GM21619 (cell line): ENCODE results near the gene TLR10.
A peak's percentile ranks its signal among the peaks of the same experiment; 100 is the strongest.
"Not testable (repeated sequence)": the region's sequence is repeated elsewhere in the genome, so short reads cannot be mapped to it uniquely, and the experiment has no call there.

ENCODE experiments used
- ATAC-seq: cut with Tn5 transposase; IDR thresholded peaks from one replicate; pipeline ENCODE4 v1.9.1; 2021; ENCODE audit not compliant: unreplicated experiment

Gene TLR10

DNA sequence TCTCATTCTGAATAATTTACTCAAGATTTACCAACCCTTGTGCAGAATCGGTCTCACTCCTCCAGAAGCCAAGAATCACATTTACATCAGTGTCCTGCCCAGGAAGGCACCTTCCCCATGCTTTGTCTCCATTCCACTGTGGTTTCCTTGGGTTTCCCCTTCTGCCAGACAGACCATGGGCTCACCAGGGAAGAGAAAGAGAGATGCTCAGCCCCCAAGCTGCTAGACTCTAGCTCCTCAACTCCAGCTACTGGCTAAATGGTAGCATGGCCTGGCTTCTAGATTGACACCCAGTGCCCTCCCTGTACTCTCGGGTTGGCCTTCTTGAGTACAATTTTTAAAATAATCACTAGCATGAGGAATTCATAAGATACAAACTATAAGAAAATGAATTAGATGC is 12.9 kb downstream of the TLR10 start:
- ATAC-seq, result no peak

DNA sequence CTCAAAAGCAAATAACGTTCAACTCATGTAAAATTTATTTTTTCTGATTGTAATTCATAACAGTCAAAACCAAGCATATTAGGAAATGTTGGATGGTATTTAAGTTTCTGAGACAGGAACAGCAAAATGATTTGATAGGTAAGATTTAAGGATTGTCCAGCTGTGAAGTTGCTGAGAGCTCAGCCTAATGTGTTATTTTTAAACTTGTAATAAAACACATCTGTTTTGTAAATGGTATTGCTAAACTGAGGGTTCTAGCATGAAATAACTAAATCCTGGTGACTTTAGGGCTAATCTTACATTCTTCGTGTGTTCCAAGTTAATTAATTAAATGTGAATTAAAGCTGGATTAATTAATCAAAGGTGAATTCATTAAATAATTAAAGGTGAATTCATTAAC is 13.3 kb downstream of the TLR10 start:
- no peak for ATAC-seq

DNA sequence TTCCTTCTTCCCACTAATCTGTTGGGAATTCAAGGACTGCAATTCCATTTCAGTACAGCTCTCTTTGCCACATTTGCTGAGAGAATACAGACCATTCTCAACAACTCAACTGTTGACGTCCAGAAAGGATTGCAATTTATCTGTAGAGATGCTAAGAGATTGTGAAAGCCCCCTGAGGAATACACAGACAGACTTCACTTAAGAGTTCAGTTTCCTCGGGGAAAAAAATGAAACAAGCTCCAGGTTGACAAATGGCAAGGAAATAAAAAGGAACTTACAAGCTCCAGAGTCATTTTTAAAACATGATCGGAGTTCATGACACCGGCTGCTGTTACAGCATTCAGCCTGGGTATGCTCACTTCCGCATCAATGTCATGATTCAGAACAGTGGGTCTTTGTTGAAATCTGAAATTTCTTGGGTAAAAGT is 13.8 kb downstream of the TLR10 start:
- no peak for ATAC-seq

DNA sequence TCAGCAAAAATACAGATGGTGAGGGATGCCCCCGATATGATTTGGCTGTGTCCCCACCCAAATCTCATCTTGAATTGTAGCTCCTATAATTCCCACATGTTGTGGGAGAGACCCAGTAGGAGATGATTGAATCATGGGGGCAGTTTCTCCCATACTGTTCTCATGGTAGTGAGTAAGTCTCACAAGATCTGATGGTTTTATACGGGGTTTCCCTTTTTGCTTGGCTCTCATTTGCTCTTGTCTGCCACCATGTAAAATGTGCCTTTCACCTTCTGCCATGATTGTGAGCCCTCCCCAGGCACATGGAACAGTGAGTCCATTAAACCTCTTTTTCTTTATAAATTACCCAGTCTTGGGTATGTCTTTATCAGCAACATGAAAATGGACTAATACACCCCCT is 15.8 kb downstream of the TLR10 start:
- not testable (repeated sequence) for ATAC-seq

DNA sequence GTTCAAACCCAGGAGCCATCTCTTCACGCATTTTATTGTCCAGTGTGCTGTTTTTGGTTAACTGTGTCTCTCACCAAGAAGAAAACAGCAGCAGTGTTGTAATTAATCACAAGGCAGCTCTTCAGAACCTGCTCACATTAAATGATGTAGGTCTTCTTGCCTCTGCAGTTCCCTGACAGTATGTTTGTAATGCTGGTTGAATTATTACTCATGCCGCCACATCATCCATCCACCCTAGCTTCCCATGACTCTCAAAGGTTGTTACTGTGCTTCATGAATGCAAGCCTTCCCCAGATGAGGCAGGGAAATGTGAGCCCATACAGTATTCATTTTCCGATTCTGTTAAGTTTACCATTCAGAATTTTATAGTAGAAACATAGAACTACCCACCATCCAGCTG is 17.4 kb downstream of the TLR10 start:
- ATAC-seq, result no peak

DNA sequence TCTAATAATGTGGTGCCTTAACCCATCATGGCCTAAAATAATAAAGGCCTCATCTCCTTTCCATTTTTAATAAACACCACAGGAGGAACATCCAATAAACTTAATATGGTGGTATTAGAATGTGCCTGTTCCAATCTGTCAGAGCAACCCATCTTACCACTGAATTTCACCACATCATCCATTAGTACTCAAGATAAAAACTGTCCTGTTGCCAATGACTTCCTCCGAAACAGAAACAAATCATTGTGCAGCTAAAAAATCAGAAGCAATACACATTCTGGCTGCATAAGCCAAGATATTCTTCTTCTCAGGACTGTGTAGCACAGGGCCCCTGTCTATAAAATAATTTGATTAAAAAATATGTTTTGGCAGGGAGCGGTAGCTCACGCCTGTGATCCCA is 18.5 kb downstream of the TLR10 start:
- ATAC-seq, result no peak

- ATAC-seq, result no peak
These were observed 20.2 kb downstream of the TLR10 start for GRCh38 chr4:38762560-38762959.

- ATAC-seq, result no peak
These were observed 23.0 kb downstream of the TLR10 start for GRCh38 chr4:38759790-38760122.

DNA sequence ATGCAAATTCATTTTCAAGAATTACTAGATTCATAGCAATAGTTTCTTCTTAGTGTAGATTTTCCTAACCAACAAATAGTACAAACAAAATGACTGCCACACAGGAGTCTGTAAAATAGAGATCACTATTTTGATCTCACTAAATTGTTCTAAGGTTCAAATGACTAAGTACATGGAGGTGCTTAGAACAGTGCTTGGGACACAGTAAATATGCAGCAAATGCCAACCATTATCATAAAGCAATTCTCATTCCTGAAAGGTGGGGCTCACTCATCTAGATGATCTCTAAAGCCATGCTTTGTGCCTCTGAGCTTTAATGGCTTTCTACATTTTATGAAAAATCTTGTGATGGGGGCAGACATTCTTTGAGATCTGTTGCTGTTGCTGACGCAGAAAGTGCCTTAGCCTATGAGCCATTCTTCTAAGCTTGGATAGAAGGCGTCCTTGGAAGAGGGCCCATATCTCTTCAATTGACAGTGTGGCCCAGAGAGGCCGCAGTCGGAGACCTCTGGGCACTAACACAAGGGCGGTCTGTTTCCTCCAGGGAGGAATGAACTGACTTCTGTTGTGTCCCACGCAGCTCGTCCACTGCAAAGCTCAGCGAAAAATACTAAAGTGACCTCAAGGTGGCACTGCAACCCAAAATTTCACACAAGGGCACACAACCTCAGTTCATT is 23.5 kb downstream of the TLR10 start:
- ATAC-seq, result no peak

- ATAC-seq, result no peak
These were observed 24.7 kb downstream of the TLR10 start for GRCh38 chr4:38757945-38758600.

- ATAC-seq, result no peak
These were observed 29.6 kb downstream of the TLR10 start for GRCh38 chr4:38752941-38753806.

- ATAC-seq, result peak; percentile 97
These were observed 30.3 kb downstream of the TLR10 start for GRCh38 chr4:38752372-38752940.

DNA sequence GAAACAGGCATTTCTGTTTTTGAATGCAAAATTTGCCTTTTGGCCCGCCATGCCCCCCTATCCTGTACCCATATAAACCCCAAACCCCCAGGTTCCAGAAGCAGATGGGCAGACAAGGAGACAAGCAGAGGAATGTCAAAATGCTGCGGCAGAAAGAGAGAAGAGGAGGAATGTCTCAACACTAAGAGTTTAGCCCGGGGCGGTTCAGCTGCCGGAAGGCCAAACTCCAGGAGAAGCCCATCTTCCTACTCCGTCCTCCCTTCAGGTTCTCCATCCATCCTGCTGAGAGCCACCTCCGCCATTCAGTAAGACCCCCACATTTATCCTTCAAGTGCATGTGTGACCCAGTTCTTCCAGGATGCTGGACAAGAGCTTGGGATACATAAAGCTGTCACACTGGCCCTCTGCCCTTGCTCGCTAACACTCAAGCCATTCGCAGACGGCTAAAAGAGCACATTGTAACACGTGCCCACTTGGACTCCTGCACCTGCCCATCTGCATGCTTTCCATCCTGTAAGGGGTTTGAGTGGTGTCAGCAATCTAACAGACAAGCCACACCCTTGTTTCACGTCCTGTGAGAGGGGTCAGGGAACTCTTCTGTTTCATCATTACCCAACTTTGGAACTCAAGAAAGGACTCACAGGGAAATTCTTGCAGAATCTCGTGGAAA is 31.3 kb downstream of the TLR10 start:
- ATAC-seq, result no peak

DNA sequence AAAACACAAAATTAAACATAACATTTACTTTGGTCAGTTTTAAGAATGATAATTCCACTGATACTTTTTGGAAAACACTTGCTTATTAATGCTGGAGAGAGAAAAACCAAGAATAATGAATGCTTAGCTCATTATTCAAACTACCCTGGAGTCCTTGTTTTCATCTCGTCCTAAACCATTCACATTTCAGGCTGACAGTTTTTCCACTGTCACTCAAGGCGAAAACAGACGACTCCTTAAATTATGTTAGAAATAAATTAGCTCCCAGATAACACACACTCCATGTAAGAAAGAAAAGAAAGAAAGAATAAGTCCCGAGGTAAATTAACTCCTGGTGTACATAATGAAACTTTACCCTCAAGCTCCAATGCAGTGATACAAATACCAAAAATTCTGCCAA is 33.5 kb downstream of the TLR10 start:
- ATAC-seq, result no peak

- ATAC-seq, result no peak
These were observed 35.2 kb downstream of the TLR10 start for GRCh38 chr4:38747629-38748028.

GRCh38 chr4:38745881-38746280 is 36.9 kb downstream of the TLR10 start:
- ATAC-seq, result no peak

GRCh38 chr4:38743866-38744265 is 38.9 kb downstream of the TLR10 start:
- ATAC-seq, result no peak

DNA sequence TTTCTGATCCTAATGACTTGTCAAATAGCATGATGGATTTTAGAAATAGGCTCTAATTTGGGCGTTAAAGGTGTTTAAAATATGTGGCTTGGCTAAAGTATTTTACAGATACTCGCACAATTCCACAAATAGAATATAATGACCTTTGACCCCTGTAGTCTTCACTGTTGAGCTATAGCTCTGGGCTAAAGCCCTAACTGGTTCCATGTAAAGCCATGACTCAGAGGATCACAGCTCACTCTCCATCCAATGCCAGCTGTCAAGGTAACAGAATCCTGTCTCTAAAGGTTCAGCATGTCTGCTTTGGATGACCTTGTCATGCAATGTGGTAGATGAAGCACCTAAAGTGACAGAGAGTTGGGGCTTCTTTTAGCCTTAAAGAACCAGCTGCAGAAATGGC is 42.5 kb downstream of the TLR10 start:
- ATAC-seq, result no peak

GRCh38 chr4:38738940-38739803 is 43.6 kb downstream of the TLR10 start:
- ATAC-seq, result no peak

GRCh38 chr4:38735870-38736269 is 46.9 kb downstream of the TLR10 start:
- ATAC-seq, result no peak
